T-helper 17 cell (primary cell): ENCODE results near the gene DSG4. TPM values are rescaled to one million over a fixed set of nuclear protein-coding genes. Genes with fewer than 3 reads are reported as not detected.

Experiments used
- ATAC-seq: fragments of 150-1000 bp; cut with Tn5 transposase; 2 replicates; pipeline ENCODE4 v1.10.0; 2021; ENCODE audit warnings: mild to moderate bottlenecking, moderate library complexity
- DNase-seq, 3 donors: peaks; one replicate each; pipeline versions ENCODE4 v3.0.0 to v3.0.0-alpha.2; 2020 to 2021
- H3K9me3 ChIP-seq: one replicate; pipeline ENCODE4 v1.7.0; 2013; ENCODE audit warnings: low read length, mild to moderate bottlenecking; ENCODE audit not compliant: control insufficient read depth, poor library complexity, severe bottlenecking
- H3K27ac Mint-ChIP-seq: one replicate; pipeline ENCODE4 v1.8.0; 2022; ENCODE audit warnings: mild to moderate bottlenecking, moderate library complexity, mixed read lengths
- H3K27me3 Mint-ChIP-seq: one replicate; pipeline ENCODE4 v1.8.0; 2022; ENCODE audit warnings: mixed read lengths
- H3K36me3 Mint-ChIP-seq: one replicate; pipeline ENCODE4 v1.8.0; 2022; ENCODE audit warnings: low read depth, mixed read lengths
- H3K4me1 Mint-ChIP-seq: one replicate; pipeline ENCODE4 v1.8.0; 2022; ENCODE audit warnings: mild to moderate bottlenecking, mixed read lengths
- H3K4me3 Mint-ChIP-seq: one replicate; pipeline ENCODE4 v1.8.0; 2022; ENCODE audit warnings: mild to moderate bottlenecking, moderate library complexity, mixed read lengths
- total RNA-seq, 4 donors: library from RNA in 2 of 4; stranded (reverse) in 2 of 4; gene quantifications; one replicate each; pipeline ENCODE4 v1.2.3 and lab custom pipeline; 2022 to 2026

The DSG4 gene
- total RNA-seq, 2 donors from 2014 or later: not detected

DNA sequence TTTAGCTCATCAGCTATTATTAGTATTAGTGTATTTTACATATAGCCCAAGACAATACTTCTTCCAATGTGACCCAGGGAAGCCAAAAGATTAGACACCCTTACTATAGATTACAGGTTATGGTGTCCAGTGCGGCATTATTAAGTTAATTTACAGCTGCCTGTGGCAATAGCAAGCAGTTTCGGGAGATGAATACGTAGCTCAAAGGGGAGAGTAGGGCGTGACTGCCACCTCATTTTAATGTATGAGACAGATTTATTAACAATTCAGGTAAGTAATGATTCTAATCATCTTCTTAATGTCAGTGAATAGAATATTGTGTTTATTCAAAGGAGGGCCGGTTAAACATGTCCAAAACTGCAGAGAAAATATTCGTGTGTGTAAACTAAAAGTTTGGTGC, 64.2 kb downstream of the DSG4 start:
- H3K9me3 ChIP-seq: no peaks in the 10 kb centered on the region
- no peaks in the 10 kb centered on the region for H3K36me3 Mint-ChIP-seq
- DNase-seq (no peak), ATAC-seq (no peak)
- no peak overlapping the region for H3K4me3 Mint-ChIP-seq
- no peaks in the 10 kb centered on the region for H3K4me1 Mint-ChIP-seq
- H3K27ac Mint-ChIP-seq: no peak overlapping the region
- peaks cover 4% of the 10 kb centered on the region for H3K27me3 Mint-ChIP-seq

DNA sequence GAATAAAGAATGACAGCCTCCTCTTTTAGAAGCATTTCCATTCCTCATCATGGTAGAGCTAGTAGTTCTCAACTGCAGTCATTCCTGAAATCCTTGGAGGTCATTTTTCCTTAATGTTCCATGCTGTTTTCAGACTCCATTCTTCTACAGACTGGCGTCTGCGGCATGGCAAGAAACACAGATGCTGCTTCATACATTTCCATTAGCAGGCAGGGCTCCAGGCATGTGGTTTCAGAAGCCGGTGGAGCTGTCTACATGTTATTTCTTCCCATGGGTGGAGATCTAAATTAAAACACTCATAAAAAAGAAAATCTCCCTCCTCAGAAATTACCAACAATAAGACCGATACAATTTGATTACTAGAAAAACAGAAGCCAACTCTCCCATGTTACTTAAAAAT, 64.9 kb downstream of the DSG4 start:
- peaks cover 4% of the 10 kb centered on the region for H3K27me3 Mint-ChIP-seq
- no peaks in the 10 kb centered on the region for H3K9me3 ChIP-seq
- H3K36me3 Mint-ChIP-seq: no peaks in the 10 kb centered on the region
- no peak for DNase-seq
- no peak overlapping the region for H3K27ac Mint-ChIP-seq
- no peaks in the 10 kb centered on the region for H3K4me1 Mint-ChIP-seq
- ATAC-seq: no peak
- no peak overlapping the region for H3K4me3 Mint-ChIP-seq

DNA sequence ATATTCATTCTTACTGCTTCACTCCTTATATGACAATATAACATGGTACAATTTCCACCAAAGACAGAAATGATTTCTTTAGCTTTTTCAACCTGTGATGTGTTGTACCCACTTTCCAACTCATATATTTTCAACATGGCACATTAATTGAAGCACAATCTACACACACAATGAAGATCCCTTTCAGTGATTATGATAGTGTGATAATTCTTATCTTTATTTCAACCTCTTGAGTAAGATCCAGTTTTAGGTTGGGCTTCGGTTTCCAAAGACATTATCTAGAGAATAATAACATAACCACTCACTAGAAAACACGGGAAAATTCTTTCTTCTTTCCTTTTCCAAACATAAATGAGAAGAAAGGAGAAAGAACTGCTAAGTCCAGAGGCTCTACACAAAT, 67.6 kb downstream of the DSG4 start:
- no peak for ATAC-seq

DNA sequence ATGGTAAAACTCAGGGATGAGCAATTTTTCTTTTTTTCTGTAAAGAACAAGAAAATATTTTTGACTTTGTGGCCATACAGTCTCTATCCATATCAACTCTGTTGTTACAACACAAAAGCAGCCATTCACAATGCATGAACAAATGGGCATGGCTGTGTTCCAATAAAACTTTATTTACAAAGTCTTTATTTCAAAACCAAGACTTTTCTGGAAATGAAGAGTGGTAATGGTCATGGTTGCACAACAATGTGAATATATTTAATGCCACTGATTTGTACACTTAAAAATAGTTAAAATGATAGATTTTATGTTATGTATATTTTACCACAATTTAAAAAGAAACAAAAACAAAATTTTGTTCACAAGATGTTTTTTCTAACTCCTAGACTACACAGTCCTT, 69.3 kb downstream of the DSG4 start:
- H3K36me3 Mint-ChIP-seq: no peaks in the 10 kb centered on the region
- no peaks in the 10 kb centered on the region for H3K4me1 Mint-ChIP-seq
- H3K27me3 Mint-ChIP-seq: peaks cover under 1% of the 10 kb centered on the region
- no peaks in the 10 kb centered on the region for H3K9me3 ChIP-seq
- no peak for ATAC-seq
- no peak for DNase-seq
- no peak overlapping the region for H3K4me3 Mint-ChIP-seq
- H3K27ac Mint-ChIP-seq: no peak overlapping the region

More for the DNA sequence above, 67.6 kb downstream of the DSG4 start:
- H3K9me3 ChIP-seq: no peaks in the 10 kb centered on the region
- DNase-seq: no peak
- Mint-ChIP-seq H3K36me3 (no peaks in the 10 kb centered on the region), H3K4me1 (no peaks in the 10 kb centered on the region), H3K27me3 (peaks cover 4% of the 10 kb centered on the region), H3K27ac (no peak overlapping the region), H3K4me3 (no peak overlapping the region)

DNA sequence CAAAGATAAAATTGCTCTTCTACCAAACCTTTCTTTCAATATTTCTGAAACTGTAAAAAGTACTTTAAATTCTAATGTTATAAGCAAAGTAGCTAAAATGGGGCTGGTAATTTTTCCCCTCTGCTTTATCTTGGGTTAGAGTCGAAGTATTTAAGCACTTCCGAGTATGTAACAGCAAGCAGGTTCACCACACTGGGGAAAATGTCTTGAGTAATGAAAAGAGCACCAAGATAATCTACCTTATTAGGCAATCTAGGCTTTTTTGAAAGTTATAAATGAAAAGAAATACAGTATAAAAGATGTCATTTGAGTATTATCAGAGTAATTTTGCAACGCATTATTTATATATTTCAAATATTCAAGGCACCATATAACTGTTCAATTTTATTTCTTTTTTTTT, 70.3 kb downstream of the DSG4 start:
- Mint-ChIP-seq H3K36me3 (no peaks in the 10 kb centered on the region), H3K4me3 (no peak overlapping the region)

DNA sequence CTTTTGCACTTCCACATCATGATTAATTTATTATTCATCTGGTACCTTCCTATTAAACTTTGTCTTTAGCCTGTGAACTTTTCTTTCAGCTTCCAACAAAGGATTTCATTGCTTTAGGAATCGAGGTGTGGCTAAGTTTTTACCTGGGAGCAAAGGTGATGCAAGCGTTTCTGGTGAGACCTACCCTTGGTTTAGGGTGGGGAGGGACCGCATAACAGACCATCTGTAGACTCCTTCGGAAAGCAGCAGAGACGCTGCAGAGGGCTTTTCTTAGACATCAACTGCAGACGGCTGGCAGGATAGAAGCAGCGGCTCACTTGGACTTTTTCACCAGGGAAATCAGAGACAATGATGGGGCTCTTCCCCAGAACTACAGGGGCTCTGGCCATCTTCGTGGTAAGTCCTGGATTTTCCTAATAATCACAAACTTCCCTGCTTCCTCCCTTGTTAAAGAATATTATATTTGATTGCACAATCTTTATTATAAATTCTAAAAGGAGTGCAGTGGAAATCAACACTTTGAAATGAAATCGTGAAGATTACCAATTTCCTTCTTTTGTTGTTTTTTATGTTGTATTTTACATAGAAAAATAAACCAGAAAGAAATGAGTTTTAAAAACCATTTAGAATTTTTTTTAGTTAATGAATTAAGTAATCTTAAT, 71.1 kb downstream of the DSG4 start, which contains the start of gene DSG3:
TSS of gene DSG3 (plus strand) at position 212 of the 662 bp plus-strand sequence. CDS start at position 349, 137 bp downstream.
- ATAC-seq (no peak), DNase-seq (no peak)
- no peaks in the 10 kb centered on the region for H3K27me3 Mint-ChIP-seq
- no peaks in the 10 kb centered on the region for H3K4me1 Mint-ChIP-seq
- no peaks in the 10 kb centered on the region for H3K9me3 ChIP-seq
- H3K36me3 Mint-ChIP-seq: no peaks in the 10 kb centered on the region
- H3K27ac Mint-ChIP-seq: no peak within 1 kb of the TSS
- H3K4me3 Mint-ChIP-seq: no peak within 1 kb of the TSS

More for the DNA sequence above, 70.3 kb downstream of the DSG4 start:
- no peak overlapping the region for H3K27ac Mint-ChIP-seq
- no peak for ATAC-seq
- H3K27me3 Mint-ChIP-seq: no peaks in the 10 kb centered on the region
- H3K4me1 Mint-ChIP-seq: no peaks in the 10 kb centered on the region
- no peaks in the 10 kb centered on the region for H3K9me3 ChIP-seq
- DNase-seq: no peak

DNA sequence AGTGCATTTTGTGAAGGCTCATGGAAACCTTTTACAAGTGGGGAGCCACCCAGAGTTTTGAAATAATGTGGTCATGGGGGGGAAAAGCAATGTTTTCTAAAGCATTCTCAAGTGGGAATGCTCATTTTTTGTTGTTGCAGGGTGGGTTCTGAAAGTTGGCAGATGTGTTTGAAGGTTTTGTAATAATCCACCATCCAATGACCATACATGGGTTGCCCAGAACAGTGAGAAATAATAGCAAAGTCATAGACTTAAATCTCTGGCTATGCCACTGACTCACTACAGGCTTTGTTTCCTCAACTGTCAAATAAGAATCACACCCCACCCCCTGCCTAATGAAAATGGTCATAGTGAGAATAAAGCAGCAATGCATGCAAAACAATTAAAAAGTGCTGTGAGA, 73.8 kb downstream of the DSG4 start:
- Mint-ChIP-seq H3K36me3 (no peaks in the 10 kb centered on the region), H3K27ac (no peak overlapping the region), H3K27me3 (no peaks in the 10 kb centered on the region), H3K4me1 (no peaks in the 10 kb centered on the region), H3K4me3 (no peak overlapping the region)
- no peak for ATAC-seq
- DNase-seq: no peak
- no peaks in the 10 kb centered on the region for H3K9me3 ChIP-seq

DNA sequence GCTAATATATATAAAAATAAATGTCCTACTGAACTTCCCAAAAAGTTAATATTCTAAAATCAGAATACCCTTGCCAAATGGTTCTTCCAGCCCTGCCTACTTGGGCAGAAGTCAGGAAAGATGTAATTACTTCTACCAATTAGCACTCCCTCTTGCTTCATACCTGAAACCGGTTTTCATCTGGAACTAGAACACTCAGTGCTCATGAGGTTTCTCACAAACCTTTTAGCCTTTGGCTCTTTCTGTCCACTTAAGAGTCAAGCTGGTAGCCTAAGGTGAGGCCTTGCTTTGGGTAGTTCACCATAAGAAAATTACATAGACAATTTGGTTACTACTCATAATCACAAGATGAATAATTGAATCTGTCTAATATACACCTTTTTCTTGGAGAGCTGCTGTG, 75.0 kb downstream of the DSG4 start:
- Mint-ChIP-seq H3K27me3 (no peaks in the 10 kb centered on the region), H3K4me3 (no peak overlapping the region)
- ATAC-seq: no peak

DNA sequence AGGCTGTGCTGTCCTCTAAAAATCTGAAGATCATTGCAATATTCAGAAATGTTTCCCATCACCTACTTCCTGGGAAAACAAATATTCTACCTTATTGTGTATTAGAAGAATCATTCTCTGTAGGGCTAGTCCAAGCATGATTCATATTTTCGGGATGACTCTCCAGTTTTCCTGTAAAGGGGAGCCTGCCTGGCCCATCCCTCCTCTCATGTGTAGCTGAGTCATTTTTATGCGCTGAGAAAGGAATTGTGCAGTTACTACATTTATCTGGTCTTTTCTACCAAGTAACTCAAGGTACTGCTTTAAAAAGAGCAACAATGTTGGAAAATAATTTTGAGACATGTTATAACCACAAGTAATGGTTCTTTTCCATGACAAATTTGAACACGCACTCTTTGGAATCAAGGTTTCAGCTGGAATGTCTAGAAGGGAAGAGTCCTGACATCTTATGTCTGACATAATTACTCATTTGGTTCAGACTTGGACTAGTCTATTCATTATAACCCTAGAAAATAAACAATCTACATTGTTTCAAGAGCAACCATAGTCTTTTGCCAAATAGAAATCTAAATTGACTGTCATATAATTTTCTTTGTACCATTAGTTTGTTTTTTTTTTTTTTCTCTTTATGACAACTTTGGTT, 77.6 kb downstream of the DSG4 start:
- Mint-ChIP-seq H3K4me3 (no peak overlapping the region), H3K27ac (no peak overlapping the region), H3K4me1 (no peaks in the 10 kb centered on the region), H3K27me3 (no peaks in the 10 kb centered on the region), H3K36me3 (no peaks in the 10 kb centered on the region)
- ATAC-seq (no peak), DNase-seq (no peak)
- no peaks in the 10 kb centered on the region for H3K9me3 ChIP-seq

More for the DNA sequence above, 75.0 kb downstream of the DSG4 start:
- H3K4me1 Mint-ChIP-seq: no peaks in the 10 kb centered on the region
- H3K9me3 ChIP-seq: no peaks in the 10 kb centered on the region
- no peak overlapping the region for H3K27ac Mint-ChIP-seq
- DNase-seq: no peak
- H3K36me3 Mint-ChIP-seq: no peaks in the 10 kb centered on the region

Other genes with a start within 250 kb of the DSG4 start
- gene DSC1, start 213.9 kb upstream of the DSG4 start, total RNA-seq: under 1 TPM; 0.15 to 0.16 TPM
- gene DSG1, start 58.6 kb upstream of the DSG4 start, total RNA-seq: not detected
- gene DSG3, start 71.0 kb downstream of the DSG4 start, total RNA-seq: not detected
- gene DSG2, start 121.4 kb downstream of the DSG4 start, total RNA-seq: not detected
- not detected for gene TTR, start 215.1 kb downstream of the DSG4 start, total RNA-seq